DND-41 (cell line): ENCODE data around the gene NRDE2.

ENCODE experiments used
- ATAC-seq: fragments of 200-7000 bp; cut with Tn5 transposase; 3 replicates; pipeline ENCODE4 v1.9.1; 2021; ENCODE audit warnings: low read depth; ENCODE audit not compliant: insufficient read depth
- DNase-seq: peaks from one replicate; pipeline ENCODE4 v3.0.0-alpha.2; 2020
- H2AFZ ChIP-seq: 2 replicates; pipeline ENCODE4 v1.6.0; 2012; ENCODE audit warnings: low read depth, low read length
- H3K27ac ChIP-seq: 2 replicates; pipeline ENCODE4 v1.5.1; 2012; ENCODE audit warnings: low read length, inconsistent platforms
- H3K27me3 ChIP-seq: fragments of 200-600 bp; sonication (generic); 2 replicates; pipeline ENCODE4 v1.6.0; 2012; ENCODE audit warnings: low read length, mild to moderate bottlenecking, inconsistent platforms; ENCODE audit not compliant: insufficient read depth, poor library complexity
- H3K36me3 ChIP-seq: 2 replicates; pipeline ENCODE4 v1.5.1; 2012; ENCODE audit warnings: low read length, inconsistent platforms; ENCODE audit not compliant: insufficient read depth
- H3K4me1 ChIP-seq: 2 replicates; pipeline ENCODE4 v1.5.1; 2012; ENCODE audit warnings: mild to moderate bottlenecking, low read length; ENCODE audit not compliant: insufficient read depth
- H3K4me2 ChIP-seq: 2 replicates; pipeline ENCODE4 v1.6.0; 2012; ENCODE audit warnings: mild to moderate bottlenecking, moderate library complexity, low read length, inconsistent platforms; ENCODE audit not compliant: insufficient read depth
- H3K4me3 ChIP-seq, 2 experiments: fragments of 200-600 bp in 1 of 2; shearing (Covaris generic) in 1 of 2; 2 replicates each; pipeline ENCODE4 v1.5.1; 2012 to 2016; ENCODE audit warnings: inconsistent platforms in 2 of 2, low read length in 2 of 2, mild to moderate bottlenecking in 2 of 2, low read depth in 1 of 2, moderate library complexity in 1 of 2
- H3K79me2 ChIP-seq: 2 replicates; pipeline ENCODE4 v1.6.0; 2012; ENCODE audit warnings: low read length, inconsistent platforms; ENCODE audit not compliant: insufficient read depth
- H3K9ac ChIP-seq: 2 replicates; pipeline ENCODE4 v1.6.0; 2012; ENCODE audit warnings: low read depth, mild to moderate bottlenecking, inconsistent platforms, low read length, moderate library complexity
- H3K9me3 ChIP-seq: 2 replicates; pipeline ENCODE4 v1.5.1; 2012; ENCODE audit warnings: low read length, moderate library complexity, mild to moderate bottlenecking, inconsistent platforms; ENCODE audit not compliant: insufficient read depth, severe bottlenecking
- H4K20me1 ChIP-seq: 2 replicates; pipeline ENCODE4 v1.6.0; 2012; ENCODE audit warnings: low read length; ENCODE audit not compliant: insufficient read depth
- EZH2 ChIP-seq: IDR thresholded peaks from 3 replicates; pipeline ENCODE4 v1.6.1; 2012; ENCODE audit warnings: borderline replicate concordance, low read depth, mild to moderate bottlenecking, moderate library complexity, low read length, inconsistent platforms; ENCODE audit not compliant: severe bottlenecking
- TF ChIP-seq, protein P1 (sequence below): IDR thresholded peaks from 2 replicates; pipeline ENCODE4 v1.5.1; 2012; ENCODE audit warnings: borderline replicate concordance, low read length, moderate library complexity, mild to moderate bottlenecking; ENCODE audit not compliant: poor library complexity, severe bottlenecking; ENCODE audit errors: extremely low read depth

The NRDE2 gene

DNA sequence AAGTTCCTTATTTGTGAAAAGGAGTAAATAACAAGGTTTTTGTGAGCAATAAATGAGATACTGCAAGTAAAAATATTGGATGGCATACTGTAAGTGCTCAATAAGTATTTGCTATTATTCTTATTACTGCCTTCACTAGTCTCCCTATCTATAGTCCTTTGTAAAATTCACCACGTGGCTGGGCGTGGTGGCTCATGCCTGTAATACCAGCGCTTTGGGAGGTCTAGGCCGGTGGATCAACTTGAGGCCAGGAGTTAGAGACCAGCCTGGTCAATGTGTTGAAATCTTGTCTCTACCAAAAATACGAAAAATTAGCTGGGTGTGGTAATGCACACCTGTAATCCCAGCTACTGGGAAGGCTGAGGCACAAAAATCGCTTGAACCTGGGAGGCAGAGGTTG is 46.5 kb upstream of the NRDE2 start:
- H3K27ac ChIP-seq, result no peak overlapping the region
- no peak for ATAC-seq
- no peak overlapping the region for H3K4me2 ChIP-seq
- no peaks in the 10 kb centered on the region for H4K20me1 ChIP-seq
- H3K4me3 ChIP-seq, result no peak overlapping the region
- H3K79me2 ChIP-seq, result no peaks in the 10 kb centered on the region
- H3K9me3 ChIP-seq, result no peaks in the 10 kb centered on the region
- no peaks in the 10 kb centered on the region for H3K27me3 ChIP-seq
- DNase-seq, result no peak
- TF ChIP-seq, protein P1, sequence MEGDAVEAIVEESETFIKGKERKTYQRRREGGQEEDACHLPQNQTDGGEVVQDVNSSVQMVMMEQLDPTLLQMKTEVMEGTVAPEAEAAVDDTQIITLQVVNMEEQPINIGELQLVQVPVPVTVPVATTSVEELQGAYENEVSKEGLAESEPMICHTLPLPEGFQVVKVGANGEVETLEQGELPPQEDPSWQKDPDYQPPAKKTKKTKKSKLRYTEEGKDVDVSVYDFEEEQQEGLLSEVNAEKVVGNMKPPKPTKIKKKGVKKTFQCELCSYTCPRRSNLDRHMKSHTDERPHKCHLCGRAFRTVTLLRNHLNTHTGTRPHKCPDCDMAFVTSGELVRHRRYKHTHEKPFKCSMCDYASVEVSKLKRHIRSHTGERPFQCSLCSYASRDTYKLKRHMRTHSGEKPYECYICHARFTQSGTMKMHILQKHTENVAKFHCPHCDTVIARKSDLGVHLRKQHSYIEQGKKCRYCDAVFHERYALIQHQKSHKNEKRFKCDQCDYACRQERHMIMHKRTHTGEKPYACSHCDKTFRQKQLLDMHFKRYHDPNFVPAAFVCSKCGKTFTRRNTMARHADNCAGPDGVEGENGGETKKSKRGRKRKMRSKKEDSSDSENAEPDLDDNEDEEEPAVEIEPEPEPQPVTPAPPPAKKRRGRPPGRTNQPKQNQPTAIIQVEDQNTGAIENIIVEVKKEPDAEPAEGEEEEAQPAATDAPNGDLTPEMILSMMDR, result no peak
- no peak for TF ChIP-seq EZH2
- H3K9ac ChIP-seq, result no peak overlapping the region
- H2AFZ ChIP-seq, result no peak overlapping the region
- H3K36me3 ChIP-seq, result no peaks in the 10 kb centered on the region
- peaks cover 10% of the 10 kb centered on the region for H3K4me1 ChIP-seq

DNA sequence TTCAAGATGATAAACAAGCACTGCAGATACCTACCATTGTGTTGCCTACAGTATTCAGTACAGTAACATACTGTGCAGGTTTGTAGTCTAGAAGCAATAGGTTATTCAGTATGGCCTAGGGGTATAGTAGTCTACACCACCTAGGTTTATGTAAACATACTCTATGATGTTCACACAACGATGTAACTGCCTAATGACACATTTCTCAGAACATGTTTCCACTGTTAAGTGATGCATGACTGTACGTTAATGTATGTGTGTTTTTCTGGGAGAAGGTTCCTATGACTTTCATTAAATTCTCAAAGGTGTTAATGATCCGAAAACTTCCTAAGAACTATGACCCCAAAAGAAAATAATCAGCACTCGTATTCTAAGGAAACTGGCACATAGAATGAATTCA is 44.2 kb upstream of the NRDE2 start:
- no peaks in the 10 kb centered on the region for H3K27me3 ChIP-seq
- H3K4me1 ChIP-seq, result no peaks in the 10 kb centered on the region
- no peaks in the 10 kb centered on the region for H3K9me3 ChIP-seq
- no peak overlapping the region for H3K4me2 ChIP-seq
- H2AFZ ChIP-seq, result no peak overlapping the region
- no peak for ATAC-seq
- TF ChIP-seq EZH2, result no peak
- TF ChIP-seq, protein P1, result no peak
- DNase-seq, result no peak
- H3K79me2 ChIP-seq, result no peaks in the 10 kb centered on the region
- no peaks in the 10 kb centered on the region for H4K20me1 ChIP-seq
- no peaks in the 10 kb centered on the region for H3K36me3 ChIP-seq
- H3K4me3 ChIP-seq, result no peak overlapping the region
- H3K27ac ChIP-seq, result no peak overlapping the region
- no peak overlapping the region for H3K9ac ChIP-seq

DNA sequence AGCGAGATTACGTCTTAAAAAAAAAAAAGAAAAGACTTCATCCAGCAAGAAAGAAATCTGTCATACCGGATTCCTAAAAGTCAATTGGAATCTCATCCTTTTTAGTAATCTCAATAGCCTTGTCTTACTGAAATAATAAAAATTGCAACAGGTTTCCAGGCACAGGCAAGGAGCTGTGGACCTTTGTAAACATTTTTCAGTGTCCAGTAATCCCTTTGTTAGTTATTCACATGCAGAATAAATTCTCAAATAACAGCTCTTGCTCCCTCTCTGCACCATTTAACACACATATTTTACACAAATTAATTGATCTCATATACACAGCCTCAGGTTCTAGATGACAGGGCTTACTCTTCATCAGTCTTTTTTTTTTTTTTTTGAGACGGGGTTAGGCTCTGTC is 43.1 kb upstream of the NRDE2 start:
- Histone ChIP-seq H2AFZ (no peak overlapping the region), H3K4me1 (no peaks in the 10 kb centered on the region), H3K36me3 (no peaks in the 10 kb centered on the region), H3K9ac (no peak overlapping the region), H3K4me3 (no peak overlapping the region), H3K79me2 (no peaks in the 10 kb centered on the region), H3K4me2 (no peak overlapping the region), H3K27ac (no peak overlapping the region), H3K27me3 (no peaks in the 10 kb centered on the region), H3K9me3 (no peaks in the 10 kb centered on the region), H4K20me1 (no peaks in the 10 kb centered on the region)
- no peak for ATAC-seq
- TF ChIP-seq EZH2, result no peak
- TF ChIP-seq, protein P1, result no peak
- DNase-seq, result no peak

DNA sequence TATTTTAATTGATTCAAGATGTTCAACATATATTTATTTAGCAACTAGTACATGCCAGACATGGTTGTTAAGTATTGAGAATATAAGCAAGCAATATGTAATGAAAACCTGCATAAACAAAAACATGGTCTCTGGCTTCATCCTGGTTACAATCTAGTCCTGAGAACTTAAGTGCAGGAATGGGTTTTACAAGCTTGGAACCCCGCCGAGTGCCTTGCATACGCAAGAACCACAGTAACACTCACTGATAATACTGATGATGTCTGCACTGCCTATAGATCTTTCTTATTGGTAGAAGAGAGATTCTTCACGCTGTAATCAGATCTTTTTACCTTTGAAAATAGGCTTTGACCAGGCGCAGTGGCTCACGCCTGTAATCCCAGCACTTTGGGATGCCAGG is 42.1 kb upstream of the NRDE2 start:
- ATAC-seq (no peak), DNase-seq (no peak)
- Histone ChIP-seq H3K9me3 (no peaks in the 10 kb centered on the region), H3K9ac (no peak overlapping the region), H3K36me3 (no peaks in the 10 kb centered on the region), H3K4me2 (no peak overlapping the region), H3K4me1 (no peaks in the 10 kb centered on the region), H3K27me3 (no peaks in the 10 kb centered on the region), H4K20me1 (no peaks in the 10 kb centered on the region), H2AFZ (no peak overlapping the region), H3K4me3 (no peak overlapping the region), H3K27ac (no peak overlapping the region), H3K79me2 (no peaks in the 10 kb centered on the region)
- no peak for TF ChIP-seq EZH2
- TF ChIP-seq, protein P1, result no peak
